Astrocyte (in vitro differentiated cells and primary cell): ENCODE measurements around the gene SLC44A1.

ENCODE experiments used
- CTCF ChIP-seq: IDR thresholded peaks from 2 replicates; pipeline ENCODE4 v1.5.1; 2011; ENCODE audit warnings: low read depth, mild to moderate bottlenecking, inconsistent platforms, low read length, moderate library complexity; ENCODE audit not compliant: insufficient read depth
- EZH2 ChIP-seq: IDR thresholded peaks from 2 replicates; pipeline ENCODE4 v1.6.1; 2012; ENCODE audit warnings: mild to moderate bottlenecking, low read length, inconsistent platforms; ENCODE audit not compliant: insufficient read depth

GRCh38 chr9:105311306-105311705, 66.9 kb downstream of the SLC44A1 start:
- no peak for TF ChIP-seq CTCF
- TF ChIP-seq EZH2, result no peak
